DMS114 treated with DMSO at 0.1 percent for 48 hours (cell line): Measurements from ENCODE around the gene ADAMTSL1.
"Not testable (repeated sequence)": the region's sequence is repeated elsewhere in the genome, so short reads cannot be mapped to it uniquely, and the experiment has no call there.

Source experiments
- DNase-seq: peaks from one replicate; lab custom pipeline; 2025; ENCODE audit not compliant: unreplicated experiment; lab: John Stamatoyannopoulos, UW

Gene ADAMTSL1

DNA sequence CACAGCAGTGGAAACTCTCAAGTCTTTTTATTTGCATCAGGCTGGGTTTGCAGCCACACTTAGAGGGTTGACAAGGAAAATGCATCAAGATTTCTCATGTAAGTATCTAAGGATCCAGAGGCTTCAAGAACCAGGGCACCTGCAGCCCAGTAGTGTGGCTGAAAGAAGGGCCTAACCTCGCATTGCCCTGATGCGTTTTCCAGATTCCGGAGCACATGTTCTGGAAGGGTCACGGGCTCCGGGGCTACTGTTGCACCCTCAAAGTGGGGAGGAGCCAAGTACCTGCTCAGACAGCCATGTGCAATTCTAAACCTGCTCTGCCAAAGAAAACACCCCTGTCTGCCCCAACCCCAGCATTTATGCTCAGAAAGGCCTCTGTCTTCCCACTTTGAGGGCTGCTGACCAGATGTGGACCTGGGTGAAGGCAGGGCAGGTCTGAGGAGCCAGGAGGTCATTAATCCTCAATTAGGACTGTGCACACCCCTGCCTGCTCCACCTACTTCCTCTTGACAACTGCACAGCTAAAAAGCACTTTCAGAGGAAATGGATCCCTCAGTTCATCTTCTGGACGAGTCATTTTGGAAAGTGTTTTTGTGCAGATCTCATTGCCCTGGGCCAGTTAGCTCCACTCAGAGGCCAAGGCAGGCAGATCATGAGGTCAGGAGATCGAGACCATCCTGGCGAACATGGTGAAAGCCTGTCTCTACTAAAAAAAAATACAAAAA, 448.4 kb downstream of the ADAMTSL1 start:
- DNase-seq: no peak

DNA sequence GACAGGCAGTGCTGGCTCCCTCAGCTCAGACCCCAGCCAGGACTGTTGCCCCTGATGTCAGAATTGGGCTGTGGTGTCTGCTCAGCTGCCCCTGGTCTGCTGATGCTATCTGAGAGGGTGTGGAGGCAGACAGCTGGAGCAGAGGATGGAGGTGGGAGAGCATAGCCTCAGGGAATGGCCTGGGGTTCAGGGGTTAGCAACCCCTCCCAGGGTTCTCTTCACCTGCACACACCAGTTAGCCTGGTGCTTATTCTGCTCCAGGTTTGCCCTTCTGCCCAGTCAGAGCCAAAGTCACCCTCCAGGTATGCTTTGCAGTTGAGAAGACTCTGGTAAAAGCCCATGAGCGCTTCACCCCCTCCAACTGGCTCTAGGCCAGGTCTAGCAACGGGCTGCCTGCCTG, 449.2 kb downstream of the ADAMTSL1 start:
- no peak for DNase-seq

DNA sequence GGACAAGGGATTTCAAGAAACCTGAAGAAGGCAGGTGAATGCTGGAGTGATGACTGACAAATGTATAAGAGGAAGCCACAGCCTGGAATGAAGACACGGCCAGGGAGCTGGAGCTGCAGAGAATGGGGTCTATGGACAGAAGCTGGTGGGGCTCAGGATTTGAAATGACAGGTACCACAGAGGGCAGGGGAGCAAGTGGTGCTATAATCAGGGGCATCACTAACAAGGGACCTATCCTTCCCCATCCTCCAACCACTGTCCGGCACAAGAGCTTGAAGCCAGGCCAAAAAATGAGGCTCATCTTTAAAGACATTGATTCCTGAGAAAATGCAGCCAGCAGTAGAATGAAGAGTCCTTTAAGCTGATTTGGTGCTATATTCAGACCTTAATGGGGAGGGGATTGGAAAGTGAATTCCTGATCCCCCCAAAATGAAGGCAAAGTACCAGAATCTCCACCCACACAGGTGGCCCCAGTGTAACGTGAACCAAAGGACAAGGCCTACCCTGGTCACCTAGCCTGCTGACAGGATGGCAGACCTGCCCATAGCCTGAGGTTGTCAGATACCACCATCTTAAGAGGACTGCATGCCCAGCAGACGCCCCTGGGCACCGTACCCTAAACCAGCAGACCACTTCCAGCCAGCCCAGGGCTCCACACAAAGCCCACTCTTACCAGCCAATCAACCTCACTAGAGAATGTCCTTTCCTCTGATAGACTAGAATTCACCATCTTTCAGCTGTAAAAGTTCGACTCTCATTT, 449.9 kb downstream of the ADAMTSL1 start:
- no peak for DNase-seq

DNA sequence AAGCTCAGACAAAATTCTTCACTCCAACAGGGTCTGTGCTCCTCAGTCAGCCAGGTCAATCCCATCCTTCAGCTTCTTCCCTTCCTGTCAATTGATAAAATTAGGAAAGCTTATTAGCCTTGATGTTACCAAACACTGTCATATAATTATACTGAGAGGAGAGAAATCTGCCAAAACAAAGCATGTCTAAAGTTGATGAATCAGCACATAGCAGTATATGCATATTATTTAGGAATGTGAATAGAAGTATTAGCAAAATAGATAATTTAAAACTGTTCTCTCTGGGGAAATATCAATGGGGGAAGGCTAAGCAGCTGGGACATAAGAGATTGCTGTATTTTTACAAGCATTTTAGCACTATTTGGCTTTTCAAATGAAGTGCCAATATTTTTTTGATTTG, 451.9 kb downstream of the ADAMTSL1 start:
- DNase-seq: no peak

DNA sequence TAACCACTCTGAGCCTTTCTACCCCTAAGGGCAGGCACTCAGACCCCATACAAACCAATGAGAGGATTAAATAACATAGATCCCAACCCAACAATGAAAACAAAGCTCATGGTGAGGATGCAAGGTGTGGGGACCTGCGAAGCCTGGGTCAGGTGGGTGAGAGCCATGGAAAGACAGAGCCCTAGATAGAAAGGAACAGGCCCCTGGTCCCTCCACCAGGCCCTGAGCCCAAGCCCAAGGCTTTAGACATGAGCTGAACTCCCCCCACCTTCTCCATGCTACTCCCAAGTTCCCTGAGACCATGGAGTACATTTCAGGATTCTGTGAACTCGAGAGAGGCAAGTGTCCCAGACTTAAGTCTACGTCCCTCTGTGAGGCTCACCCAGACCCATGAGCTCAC, 452.6 kb downstream of the ADAMTSL1 start:
- DNase-seq: no peak

DNA sequence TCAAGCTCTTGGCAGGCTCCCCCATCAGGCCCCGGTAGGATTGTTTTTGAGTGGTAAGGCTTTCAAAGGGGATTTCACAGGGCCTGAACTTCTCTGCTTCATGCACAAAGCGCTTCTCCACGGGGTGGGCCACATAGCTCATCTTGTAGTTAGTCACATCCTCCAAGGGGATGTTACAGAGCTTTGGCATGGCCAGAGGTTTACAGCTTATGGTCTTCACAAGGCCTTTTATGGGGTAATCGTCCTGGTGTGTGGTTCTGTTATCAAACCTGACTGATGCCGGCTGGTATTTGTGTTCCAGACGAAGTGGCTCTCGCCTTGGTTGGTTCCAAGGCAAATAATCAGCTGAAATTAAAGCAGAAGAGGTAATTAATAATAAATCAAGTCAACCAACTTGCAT, 454.8 kb downstream of the ADAMTSL1 start:
- DNase-seq: no peak

DNA sequence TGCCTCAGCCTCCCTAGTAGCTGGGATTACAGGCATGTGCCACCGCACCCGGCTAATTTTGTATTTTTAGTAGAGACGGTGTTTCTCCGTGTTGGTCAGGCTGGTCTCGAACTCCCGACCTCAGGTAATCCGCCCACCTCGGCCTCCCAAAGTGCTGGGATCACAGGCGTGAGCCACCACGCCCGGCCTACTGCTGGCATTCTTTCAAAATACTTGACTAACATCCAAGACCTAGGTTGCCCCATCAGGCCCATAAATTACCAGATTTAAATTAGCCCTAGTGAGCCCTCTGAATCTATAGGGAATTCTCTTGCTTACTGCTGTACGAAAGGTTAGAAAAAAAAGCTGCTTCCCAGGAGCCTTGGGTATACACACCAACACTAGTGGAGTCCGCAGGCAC, 456.7 kb downstream of the ADAMTSL1 start:
- not testable (repeated sequence) for DNase-seq

DNA sequence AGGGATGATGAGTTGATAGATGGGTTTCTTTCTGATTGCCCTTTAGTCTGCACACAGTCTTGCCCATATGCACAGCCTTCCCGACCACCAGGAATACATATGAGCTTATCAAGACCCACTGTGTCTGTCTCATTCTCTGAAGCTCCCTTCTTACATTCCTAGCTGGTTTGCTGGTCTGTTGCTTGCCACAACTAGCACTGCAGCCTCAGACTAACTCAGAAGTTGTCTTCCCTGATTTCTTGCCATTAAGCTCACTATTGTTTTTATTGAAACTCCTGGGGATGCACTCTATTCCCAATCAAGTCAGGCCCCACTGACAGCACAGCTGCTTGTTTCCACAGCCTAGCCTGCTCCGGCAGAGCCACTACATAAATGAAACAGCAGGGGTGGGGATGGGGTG, 461.6 kb downstream of the ADAMTSL1 start:
- no peak for DNase-seq

DNA sequence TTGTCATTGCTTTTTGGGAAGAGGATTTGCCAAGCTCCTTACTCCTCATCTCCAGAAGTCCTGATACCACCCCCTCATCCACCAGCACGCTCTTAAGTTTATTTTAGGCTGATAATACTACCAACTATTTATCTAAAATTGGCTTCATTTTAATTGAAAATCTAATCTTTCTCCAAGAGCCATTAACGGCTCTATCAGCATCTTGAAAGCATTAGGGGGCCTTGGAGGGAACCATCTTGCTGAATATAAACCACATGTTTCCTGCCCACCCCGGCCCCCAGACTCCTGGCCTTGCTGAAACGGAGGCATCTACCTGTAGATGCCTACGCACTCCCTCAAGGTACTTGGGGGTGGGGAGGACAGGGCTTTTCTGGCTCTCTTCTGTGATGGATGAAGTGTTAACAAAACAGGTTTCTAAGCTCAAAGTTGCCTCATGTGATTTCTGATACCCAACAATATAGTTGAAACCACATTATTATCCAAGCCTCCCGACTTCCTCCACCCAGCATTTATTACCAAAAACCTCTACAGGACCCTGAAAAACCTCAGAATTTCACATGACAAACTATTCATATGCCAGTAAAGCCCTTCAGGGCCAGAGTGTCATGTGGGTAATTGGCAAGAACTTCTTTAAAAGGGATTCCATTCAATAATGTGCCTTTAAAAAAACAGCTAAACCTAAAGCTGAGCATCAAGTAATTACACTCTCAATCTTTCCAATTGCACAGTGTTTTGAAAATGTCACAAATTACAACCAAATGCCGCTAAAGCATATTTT, 462.3 kb downstream of the ADAMTSL1 start:
- DNase-seq: no peak

DNA sequence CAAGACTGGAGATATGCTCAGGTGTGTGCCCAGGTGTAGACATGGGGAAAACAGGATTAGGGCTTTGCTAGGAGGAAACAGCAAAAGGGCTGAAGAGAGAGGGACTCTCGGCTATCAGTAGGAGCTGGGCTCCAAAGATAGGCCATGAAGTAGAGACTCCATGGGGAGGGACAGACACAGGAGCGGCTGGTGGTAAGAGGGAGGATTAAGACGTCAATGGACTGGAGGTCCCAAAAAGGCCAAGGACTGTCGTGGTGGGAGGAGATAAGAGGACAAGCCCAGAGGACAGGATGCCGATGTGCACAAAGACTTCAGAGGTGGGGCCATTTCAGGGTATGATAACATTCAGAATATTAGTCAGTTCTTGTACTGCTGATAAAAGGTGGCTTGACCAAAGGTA, 466.0 kb downstream of the ADAMTSL1 start:
- DNase-seq: no peak

DNA sequence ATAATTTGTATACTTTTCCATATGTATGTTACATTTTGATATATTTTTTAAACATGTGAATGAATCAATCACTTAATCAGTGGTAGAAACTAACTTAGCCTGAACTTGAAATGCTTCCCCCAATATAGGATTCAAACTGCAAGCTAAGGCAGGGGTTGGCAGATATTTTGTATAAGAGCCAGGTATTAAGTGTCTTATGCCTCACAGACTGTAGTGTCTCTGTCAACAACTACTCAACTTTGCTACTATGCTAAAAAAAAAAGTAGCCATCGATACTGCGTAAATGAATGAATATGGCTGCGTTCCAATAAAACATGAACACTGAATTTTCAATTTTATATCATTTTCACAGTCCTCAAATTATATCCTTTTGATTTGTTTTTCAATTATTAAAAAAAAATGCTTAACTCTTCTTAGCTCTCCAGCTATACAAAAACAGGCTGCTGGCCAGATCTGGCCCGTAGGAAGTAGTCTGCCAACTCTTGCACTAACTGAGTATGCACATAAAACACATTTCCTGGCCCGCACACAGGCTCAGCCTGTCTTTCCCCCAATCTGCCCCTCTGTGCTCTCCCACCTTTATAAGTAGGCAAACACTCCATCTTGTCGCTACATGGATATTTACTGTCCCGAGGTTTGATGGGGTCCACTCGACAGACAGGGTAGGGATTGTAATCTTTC, 467.2 kb downstream of the ADAMTSL1 start:
- no peak for DNase-seq

DNA sequence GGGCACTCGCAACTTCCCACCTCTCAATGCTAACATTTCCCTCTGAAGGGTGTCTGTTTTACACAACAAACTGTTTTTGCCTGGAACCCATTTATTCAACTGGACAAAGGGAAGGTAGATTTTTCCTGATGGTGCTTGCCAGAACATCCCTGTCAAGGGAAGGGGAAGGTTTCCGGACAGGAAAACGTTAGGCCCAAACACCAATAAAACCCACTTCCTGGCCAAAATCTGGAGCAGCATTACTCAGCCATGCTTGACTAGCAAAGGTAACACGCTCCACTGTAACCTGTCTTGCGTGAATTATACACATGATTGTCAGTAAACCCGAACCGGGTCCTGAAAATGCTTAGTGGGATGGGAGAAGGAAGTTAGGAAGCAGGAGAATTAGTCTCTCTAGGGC, 468.8 kb downstream of the ADAMTSL1 start:
- no peak for DNase-seq

DNA sequence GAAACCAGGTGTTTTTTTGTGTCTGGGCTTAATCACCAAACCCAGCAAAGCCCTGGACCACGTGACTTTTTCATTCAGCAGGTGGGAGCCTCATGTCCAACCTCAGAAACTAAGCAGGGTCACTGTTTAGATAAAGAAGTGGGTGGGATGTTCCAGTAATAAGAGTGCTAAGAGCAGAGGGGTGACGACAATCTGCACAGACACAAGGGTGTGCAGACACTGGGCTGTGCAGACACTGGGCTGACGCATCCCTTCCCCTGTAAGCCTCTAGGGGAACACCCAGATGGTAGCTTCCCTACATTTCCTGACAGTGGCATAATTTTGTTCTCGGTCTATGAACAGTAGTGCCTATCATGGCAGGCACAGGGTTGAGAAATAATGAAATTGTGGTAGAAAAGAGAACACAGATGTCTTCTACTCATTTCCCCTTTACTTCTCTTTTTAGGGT, 474.0 kb downstream of the ADAMTSL1 start:
- DNase-seq: no peak

DNA sequence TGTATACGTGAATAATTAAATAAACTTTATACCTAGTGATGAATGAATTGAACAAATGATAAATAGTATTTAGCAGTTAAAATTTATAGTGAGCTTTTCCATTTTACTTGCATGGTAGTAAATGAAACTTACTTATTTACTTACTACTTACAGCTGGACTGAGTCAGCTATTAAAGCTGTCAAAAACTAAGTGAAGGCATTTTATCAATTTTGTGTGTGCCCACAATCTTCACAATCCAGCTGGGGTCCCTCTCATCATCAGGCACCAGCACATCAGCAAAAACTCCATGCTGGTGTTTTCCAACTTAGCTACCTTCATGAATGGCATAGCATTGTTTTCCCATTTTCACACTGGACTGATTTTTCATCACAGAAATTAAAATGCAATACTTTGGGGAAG, 478.0 kb downstream of the ADAMTSL1 start:
- DNase-seq: no peak

DNA sequence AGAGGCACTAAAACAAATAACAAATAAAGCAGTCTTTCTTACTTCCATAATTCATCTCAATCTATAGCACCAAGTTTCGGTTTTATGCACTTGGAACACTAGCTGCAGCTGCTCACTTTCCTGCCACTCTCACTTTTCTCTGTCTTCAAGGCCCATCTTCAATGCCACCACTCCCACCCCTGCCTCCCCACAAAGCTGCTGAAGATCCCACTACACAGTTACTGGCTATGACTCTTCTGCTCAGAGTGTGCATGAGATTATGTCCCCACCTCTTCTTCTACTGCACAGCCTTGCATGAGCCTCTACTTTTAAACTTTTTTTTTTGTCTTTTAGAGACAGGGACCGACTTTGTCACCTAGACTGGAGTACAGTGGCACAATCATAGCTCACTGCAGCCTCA, 481.7 kb downstream of the ADAMTSL1 start:
- no peak for DNase-seq
